HepG2 (cell line): ENCODE measurements around the gene COX4I2. TPM values are rescaled to one million over a fixed set of nuclear protein-coding genes. Genes with fewer than 3 reads are reported as not detected.

ENCODE experiments used
- ARNT ChIP-seq: fragments of 450-650 bp; IDR thresholded peaks from 2 replicates; pipeline ENCODE4 v1.6.1; 2017
- CC2D1A ChIP-seq: sonication (generic); formaldehyde crosslinking; IDR thresholded peaks from 2 replicates; pipeline ENCODE4 v1.8.1; 2023; ENCODE audit warnings: mild to moderate bottlenecking, missing genetic modification reagents
- CREBL2 ChIP-seq: sonication (generic); formaldehyde crosslinking; IDR thresholded peaks from 2 replicates; pipeline ENCODE4 v1.8.1; 2023; ENCODE audit warnings: missing genetic modification reagents, mild to moderate bottlenecking, borderline replicate concordance
- GRHL1 ChIP-seq: sonication (generic); formaldehyde crosslinking; conservative IDR thresholded peaks from 2 replicates; pipeline ENCODE4 v1.8.0; 2022; ENCODE audit warnings: missing genetic modification reagents
- KMT2A ChIP-seq: sonication (generic); formaldehyde crosslinking; IDR thresholded peaks from 2 replicates; pipeline ENCODE4 v1.4.0; 2020; ENCODE audit warnings: missing genetic modification reagents
- MAZ ChIP-seq, 2 experiments: sonication (generic) in 1 of 2; formaldehyde crosslinking in 1 of 2; IDR thresholded peaks; 2 replicates each; pipeline versions ENCODE4 v1.5.0 to v1.6.1; 2012 to 2020; ENCODE audit warnings: low read depth in 2 of 2, mild to moderate bottlenecking in 2 of 2, borderline replicate concordance in 1 of 2, improper control_type of control experiment in 1 of 2, low read length in 1 of 2, missing genetic modification reagents in 1 of 2, moderate library complexity in 1 of 2
- MXD4 ChIP-seq: IDR thresholded peaks from 2 replicates; pipeline ENCODE4 v1.6.1; 2016; ENCODE audit warnings: mild to moderate bottlenecking, missing biosample characterization, missing genetic modification reagents
- NFATC3 ChIP-seq: sonication (generic); formaldehyde crosslinking; IDR thresholded peaks from 2 replicates; pipeline ENCODE4 v1.5.1; 2020; ENCODE audit warnings: mild to moderate bottlenecking, missing genetic modification reagents
- PHB2 ChIP-seq: fragments of 450-650 bp; IDR thresholded peaks from 2 replicates; pipeline ENCODE4 v1.6.1; 2018; ENCODE audit not compliant: partially characterized antibody
- PTBP1 ChIP-seq: fragments of 200-400 bp; formaldehyde crosslinking; IDR thresholded peaks from 2 replicates; pipeline ENCODE4 v1.6.1; 2018; ENCODE audit warnings: low read length, low read depth; ENCODE audit not compliant: poor library complexity, severe bottlenecking
- SIX4 ChIP-seq: sonication (generic); formaldehyde crosslinking; IDR thresholded peaks from 2 replicates; pipeline ENCODE4 v1.4.0; 2020; ENCODE audit warnings: missing genetic modification reagents
- TBL1XR1 ChIP-seq: fragments of 150-350 bp; IDR thresholded peaks from 2 replicates; pipeline ENCODE4 v1.6.1; 2014; ENCODE audit warnings: borderline replicate concordance, low read length; ENCODE audit not compliant: partially characterized antibody
- THAP9 ChIP-seq: sonication (generic); formaldehyde crosslinking; IDR thresholded peaks from 2 replicates; pipeline ENCODE4; 2020; ENCODE audit warnings: missing genetic modification reagents, mild to moderate bottlenecking, borderline replicate concordance
- ZNF253 ChIP-seq: sonication (generic); formaldehyde crosslinking; IDR thresholded peaks from 2 replicates; pipeline ENCODE4 v1.8.0; 2022; ENCODE audit warnings: mild to moderate bottlenecking, missing genetic modification reagents, borderline replicate concordance
- ZNF446 ChIP-seq: sonication (generic); formaldehyde crosslinking; IDR thresholded peaks from 2 replicates; pipeline ENCODE4 v1.5.0; 2020; ENCODE audit warnings: mild to moderate bottlenecking, missing genetic modification reagents
- ZNF512 ChIP-seq: sonication (generic); formaldehyde crosslinking; IDR thresholded peaks from 2 replicates; pipeline ENCODE4 v1.4.0; 2020; ENCODE audit warnings: mild to moderate bottlenecking, missing genetic modification reagents
- ZNF546 ChIP-seq: sonication (generic); formaldehyde crosslinking; conservative IDR thresholded peaks from 2 replicates; pipeline ENCODE4 v1.8.1; 2023; ENCODE audit warnings: mild to moderate bottlenecking, missing genetic modification reagents
- ZNF619 ChIP-seq: sonication (generic); formaldehyde crosslinking; IDR thresholded peaks from 2 replicates; pipeline ENCODE4 v1.4.0; 2020; ENCODE audit warnings: mild to moderate bottlenecking, missing genetic modification reagents
- ZNF746 ChIP-seq: sonication (generic); formaldehyde crosslinking; IDR thresholded peaks from 2 replicates; pipeline ENCODE4 v1.8.0; 2022; ENCODE audit warnings: mild to moderate bottlenecking, missing genetic modification reagents
- ZNF770 ChIP-seq: sonication (generic); formaldehyde crosslinking; IDR thresholded peaks from 2 replicates; pipeline ENCODE4 v1.5.0; 2020; ENCODE audit warnings: mild to moderate bottlenecking, missing genetic modification reagents
- polyA plus RNA-seq, 8 experiments: library from polyadenylated mRNA; depleted of rRNA in 3 of 8; stranded (reverse) in 7 of 8; unstranded in 1 of 8; fragments of >200 nt; fragmentation: Illumina TruSeq in 4 of 8; extraction: Trizol in 4 of 8; gene quantifications; 2 replicates each; pipeline versions ENCODE4 v1.2.1 to v1.2.3, GENCODE V29; 2011 to 2016; ENCODE audit warnings: low read depth in 4 of 8, missing spikeins in 1 of 8, mixed read lengths in 1 of 8; ENCODE audit not compliant: insufficient read depth in 1 of 8
- total RNA-seq, 5 experiments: library from RNA; depleted of rRNA; stranded (reverse); fragments of >200 nt; fragmentation: Illumina TruSeq; extraction: Trizol; gene quantifications; 2 replicates each; pipeline ENCODE4 v1.2.3, GENCODE V29; 2016; ENCODE audit warnings: low read depth in 1 of 5

COX4I2 gene
- total and polyA plus RNA-seq, 2 of the 13 experiments (the other 11 are each of a cell fraction or from before 2014, with no cell fraction given), result 1.1 TPM; not detected in 1

- peak; percentile 42 for TF ChIP-seq TBL1XR1
- TF ChIP-seq ZNF619 (CRISPR knock-in tag), result no peak
- no peak for TF ChIP-seq ZNF253 (CRISPR knock-in tag)
- peak; percentile 14; the same call in 1 of the 2 replicates for TF ChIP-seq NFATC3 (CRISPR knock-in tag)
- peak; percentile 38; the same call in 1 of the 2 replicates for TF ChIP-seq ZNF746
- no peak for TF ChIP-seq ZNF512
- TF ChIP-seq GRHL1 (CRISPR knock-in tag), result no peak
- TF ChIP-seq MAZ (IDR thresholded peaks at IDR 0.05; ENCODE audit: borderline replicate concordance, low read depth, low read length), result peak; percentile 39; the same call in 1 of the 2 replicates
- no peak; the same call in 1 of the 2 replicates for TF ChIP-seq MAZ (CRISPR knock-in tag; IDR thresholded peaks at IDR 0.05; ENCODE audit: low read depth)
- no peak for TF ChIP-seq PHB2
- no peak for TF ChIP-seq SIX4 (CRISPR knock-in tag)
- TF ChIP-seq THAP9 (CRISPR knock-in tag), result no peak
- TF ChIP-seq KMT2A, result no peak
- no peak for TF ChIP-seq ZNF446
- TF ChIP-seq CREBL2 (CRISPR knock-in tag), result no peak
- TF ChIP-seq MXD4, result no peak
- TF ChIP-seq CC2D1A (CRISPR knock-in tag), result 0 out of 2 replicates have a peak, but pooled peaks have one; percentile 90
- no peak for TF ChIP-seq ARNT
- 0 out of 2 replicates have a peak, but pooled peaks have one; percentile 2 for TF ChIP-seq ZNF546 (CRISPR knock-in tag)
- peak; percentile 84 for TF ChIP-seq PTBP1
- TF ChIP-seq ZNF770, result no peak
Observed at GRCh38 chr20:31605902-31606803, 31.6 kb upstream of the COX4I2 start (continued).
